K562 (cell line): Measurements from ENCODE around the gene LEMD3. TPM values are rescaled to one million over a fixed set of nuclear protein-coding genes. Genes with fewer than 3 reads are reported as not detected.

Experiments
- ARID1B ChIP-seq: fragments of 450-650 bp; IDR thresholded peaks from 2 replicates; pipeline ENCODE4 v1.6.1; 2016; ENCODE audit warnings: antibody characterized with exemption, mild to moderate bottlenecking, inconsistent platforms
- ERF ChIP-seq: fragments of 450-650 bp; formaldehyde crosslinking; IDR thresholded peaks from 2 replicates; pipeline ENCODE4 v1.4.0; 2020; ENCODE audit warnings: mild to moderate bottlenecking, mixed read lengths
- FOXA1 ChIP-seq: fragments of 450-650 bp; IDR thresholded peaks from 2 replicates; pipeline ENCODE4 v1.6.1; 2016; ENCODE audit warnings: mild to moderate bottlenecking, borderline replicate concordance
- FOXM1 ChIP-seq, 2 experiments: fragments of 450-650 bp in 1 of 2; sonication (generic) in 1 of 2; formaldehyde crosslinking in 1 of 2; IDR thresholded peaks; 2 replicates each; pipeline versions ENCODE4 v1.6.1 to v1.9.0; 2017 to 2022; ENCODE audit warnings: low read depth in 2 of 2, mild to moderate bottlenecking in 2 of 2, missing genetic modification reagents in 1 of 2, moderate library complexity in 1 of 2
- GATAD2A ChIP-seq: fragments of 450-650 bp; IDR thresholded peaks from 2 replicates; pipeline ENCODE4 v1.6.1; 2017
- KLF16 ChIP-seq: IDR thresholded peaks from 2 replicates; pipeline ENCODE4 v1.6.1; 2016; ENCODE audit warnings: antibody characterized with exemption
- L3MBTL2 ChIP-seq: fragments of 450-650 bp; IDR thresholded peaks from 2 replicates; pipeline ENCODE4 v1.6.1; 2016; ENCODE audit warnings: mild to moderate bottlenecking, moderate library complexity
- MYBL2 ChIP-seq, 2 experiments: fragments of 450-650 bp in 1 of 2; sonication (generic) in 1 of 2; formaldehyde crosslinking in 1 of 2; IDR thresholded peaks; 2 replicates each; pipeline versions ENCODE4 v1.6.1 to v1.8.1; 2017 to 2022; ENCODE audit warnings: borderline replicate concordance in 1 of 2, inconsistent platforms in 1 of 2, low read depth in 1 of 2, mild to moderate bottlenecking in 1 of 2, missing genetic modification reagents in 1 of 2, moderate library complexity in 1 of 2
- NR4A1 ChIP-seq, 2 experiments: fragments of 250-450 bp in 1 of 2; fragments of 450-650 bp in 1 of 2; sonication (Bioruptor Pico) in 1 of 2; IDR thresholded peaks; 2 replicates each; pipeline versions ENCODE4 v1.4.0 to v1.6.1; 2016 to 2020; ENCODE audit warnings: mild to moderate bottlenecking in 2 of 2, missing compliant biosample characterization in 1 of 2, missing genetic modification characterization in 1 of 2, moderate library complexity in 1 of 2
- SIN3A ChIP-seq, 2 experiments: fragments of 150-350 bp in 1 of 2; IDR thresholded peaks; 2 replicates each; pipeline ENCODE4 v1.6.1; 2011 to 2016; ENCODE audit warnings: borderline replicate concordance in 2 of 2, low read depth in 2 of 2, low read length in 2 of 2, mild to moderate bottlenecking in 2 of 2, moderate library complexity in 2 of 2; ENCODE audit not compliant: control insufficient read depth in 1 of 2
- TAL1 ChIP-seq: fragments of 450-650 bp; IDR thresholded peaks from 2 replicates; pipeline ENCODE4 v1.6.1; 2016; ENCODE audit warnings: mild to moderate bottlenecking
- THRAP3 ChIP-seq: fragments of 450-650 bp; IDR thresholded peaks from 2 replicates; pipeline ENCODE4 v1.6.1; 2016; ENCODE audit warnings: mild to moderate bottlenecking, inconsistent platforms, borderline replicate concordance
- ZBTB8A ChIP-seq: fragments of 450-650 bp; IDR thresholded peaks from 2 replicates; pipeline ENCODE4 v1.6.1; 2018; ENCODE audit warnings: mild to moderate bottlenecking, moderate library complexity; ENCODE audit not compliant: partially characterized antibody
- ZNF23 ChIP-seq: fragments of 250-450 bp; sonication (Bioruptor Pico); IDR thresholded peaks from 2 replicates; pipeline ENCODE4 v1.4.0; 2020; ENCODE audit warnings: mild to moderate bottlenecking
- ZNF354B ChIP-seq: fragments of 250-450 bp; sonication (Bioruptor Pico); IDR thresholded peaks from 2 replicates; pipeline ENCODE4 v1.4.0; 2020
- ZNF696 ChIP-seq: fragments of 250-450 bp; sonication (Bioruptor Pico); conservative IDR thresholded peaks from 2 replicates; pipeline ENCODE4 v1.4.0; 2020; ENCODE audit warnings: mild to moderate bottlenecking, moderate library complexity
- polyA plus RNA-seq, 8 experiments: library from polyadenylated mRNA; depleted of rRNA in 4 of 8; stranded (reverse) in 5 of 8; unstranded in 3 of 8; fragments of >200 nt; fragmentation: Nextera tagmentation in 2 of 8; fragmentation: Illumina TruSeq in 1 of 8; extraction: Ambion mirVana in 2 of 8; extraction: Trizol in 1 of 8; gene quantifications; 2 replicates each; pipeline versions ENCODE4 v1.2.1 to v1.2.3, GENCODE V29; 2011 to 2014; ENCODE audit warnings: inconsistent platforms in 1 of 8, missing spikeins in 1 of 8
- total RNA-seq, 7 experiments: library from RNA; depleted of rRNA in 6 of 7; stranded (reverse); fragments of >200 nt in 6 of 7; fragmentation: Illumina TruSeq in 2 of 7; extraction: Trizol in 2 of 7; gene quantifications; 2 replicates each; pipeline versions ENCODE4 v1.2.1 to v1.2.3, GENCODE V29; 2011 to 2021; ENCODE audit warnings: low replicate concordance in 1 of 7
- TF ChIP-seq, protein P1 (sequence below): fragments of 250-450 bp; sonication (Bioruptor Pico); IDR thresholded peaks from 2 replicates; pipeline ENCODE4 v1.4.0; 2020; ENCODE audit warnings: mild to moderate bottlenecking, moderate library complexity
- TF ChIP-seq, protein P2 (sequence below): fragments of 250-450 bp; sonication (Bioruptor Pico); IDR thresholded peaks from 2 replicates; pipeline ENCODE4 v1.4.0; 2020; ENCODE audit warnings: mild to moderate bottlenecking
- TF ChIP-seq, protein P3 (sequence below), 3 experiments: fragments of 200-800 bp in 1 of 3; fragments of 250-450 bp in 1 of 3; fragments of 450-650 bp in 1 of 3; sonication (Bioruptor Pico) in 1 of 3; sonication (Bioruptor generic) in 1 of 3; formaldehyde crosslinking in 1 of 3; IDR thresholded peaks; 2 replicates each; pipeline versions ENCODE4 v1.6.1 to v1.8.0; 2016 to 2022; ENCODE audit warnings: mild to moderate bottlenecking in 2 of 3, missing genetic modification characterization in 2 of 3, missing compliant biosample characterization in 1 of 3, moderate library complexity in 1 of 3

LEMD3 gene
- total and polyA plus RNA-seq, 9 of the 15 experiments (the other 6 are each of a cell fraction or from before 2014, with no cell fraction given) = 6.8 to 37.4 (median 17.2) TPM

DNA sequence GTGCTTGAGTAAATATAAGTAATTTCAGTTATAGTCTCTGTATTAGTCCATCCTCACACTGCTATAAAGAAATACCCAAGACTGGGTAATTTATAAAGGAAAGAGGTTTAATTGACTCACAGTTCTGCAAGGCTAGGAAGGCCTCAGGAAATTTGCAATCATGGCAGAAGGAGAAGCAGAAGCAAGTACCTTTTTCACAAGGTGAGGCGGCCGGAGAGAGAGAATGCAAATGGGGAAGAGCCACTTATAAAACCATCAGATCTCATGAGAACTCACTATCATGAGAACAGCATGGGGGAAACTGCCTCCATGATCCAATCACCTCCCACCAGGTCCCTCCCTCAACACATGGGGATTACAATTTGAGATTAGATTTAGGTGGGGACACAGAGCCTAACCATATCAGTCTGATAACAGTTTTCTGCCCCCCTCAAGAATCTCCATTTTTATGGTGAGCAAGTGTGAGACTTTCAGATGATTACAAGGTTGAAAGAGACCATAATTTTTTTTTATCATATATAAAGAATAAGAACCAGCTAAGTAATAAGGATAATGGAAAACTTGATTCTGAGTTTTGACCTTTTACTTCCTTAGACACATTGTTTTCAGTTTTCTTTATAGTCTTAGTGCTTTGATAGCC lies 35.6 kb downstream of the LEMD3 start (continued):
- TF ChIP-seq MYBL2 (IDR thresholded peaks at IDR 0.05; ENCODE audit: low read depth) = no peak
- no peak for TF ChIP-seq MYBL2 (CRISPR knock-in tag; IDR thresholded peaks at IDR 0.05; ENCODE audit: borderline replicate concordance)
- TF ChIP-seq FOXM1 (IDR thresholded peaks at IDR 0.05; ENCODE audit: low read depth) = no peak
- TF ChIP-seq FOXM1 (CRISPR knock-in tag; IDR thresholded peaks at IDR 0.05; ENCODE audit: low read depth) = no peak
- TF ChIP-seq KLF16 = no peak
- TF ChIP-seq, protein P1, sequence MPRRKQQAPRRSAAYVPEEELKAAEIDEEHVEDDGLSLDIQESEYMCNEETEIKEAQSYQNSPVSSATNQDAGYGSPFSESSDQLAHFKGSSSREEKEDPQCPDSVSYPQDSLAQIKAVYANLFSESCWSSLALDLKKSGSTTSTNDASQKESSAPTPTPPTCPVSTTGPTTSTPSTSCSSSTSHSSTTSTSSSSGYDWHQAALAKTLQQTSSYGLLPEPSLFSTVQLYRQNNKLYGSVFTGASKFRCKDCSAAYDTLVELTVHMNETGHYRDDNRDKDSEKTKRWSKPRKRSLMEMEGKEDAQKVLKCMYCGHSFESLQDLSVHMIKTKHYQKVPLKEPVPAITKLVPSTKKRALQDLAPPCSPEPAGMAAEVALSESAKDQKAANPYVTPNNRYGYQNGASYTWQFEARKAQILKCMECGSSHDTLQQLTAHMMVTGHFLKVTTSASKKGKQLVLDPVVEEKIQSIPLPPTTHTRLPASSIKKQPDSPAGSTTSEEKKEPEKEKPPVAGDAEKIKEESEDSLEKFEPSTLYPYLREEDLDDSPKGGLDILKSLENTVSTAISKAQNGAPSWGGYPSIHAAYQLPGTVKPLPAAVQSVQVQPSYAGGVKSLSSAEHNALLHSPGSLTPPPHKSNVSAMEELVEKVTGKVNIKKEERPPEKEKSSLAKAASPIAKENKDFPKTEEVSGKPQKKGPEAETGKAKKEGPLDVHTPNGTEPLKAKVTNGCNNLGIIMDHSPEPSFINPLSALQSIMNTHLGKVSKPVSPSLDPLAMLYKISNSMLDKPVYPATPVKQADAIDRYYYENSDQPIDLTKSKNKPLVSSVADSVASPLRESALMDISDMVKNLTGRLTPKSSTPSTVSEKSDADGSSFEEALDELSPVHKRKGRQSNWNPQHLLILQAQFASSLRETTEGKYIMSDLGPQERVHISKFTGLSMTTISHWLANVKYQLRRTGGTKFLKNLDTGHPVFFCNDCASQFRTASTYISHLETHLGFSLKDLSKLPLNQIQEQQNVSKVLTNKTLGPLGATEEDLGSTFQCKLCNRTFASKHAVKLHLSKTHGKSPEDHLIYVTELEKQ = no peak
- no peak for TF ChIP-seq GATAD2A
- TF ChIP-seq NR4A1 (CRISPR knock-in tag; IDR thresholded peaks at IDR 0.05) = no peak
- no peak for TF ChIP-seq NR4A1 (tag; IDR thresholded peaks at IDR 0.05)
- peak; percentile 55; the same call in 1 of the 2 replicates for TF ChIP-seq ARID1B
- TF ChIP-seq ZNF354B (CRISPR knock-in tag) = no peak
- TF ChIP-seq ZNF23 (CRISPR knock-in tag) = no peak
- peak; percentile 60; the same call in 1 of the 2 replicates for TF ChIP-seq TAL1
- no peak for TF ChIP-seq L3MBTL2
- TF ChIP-seq, protein P2, sequence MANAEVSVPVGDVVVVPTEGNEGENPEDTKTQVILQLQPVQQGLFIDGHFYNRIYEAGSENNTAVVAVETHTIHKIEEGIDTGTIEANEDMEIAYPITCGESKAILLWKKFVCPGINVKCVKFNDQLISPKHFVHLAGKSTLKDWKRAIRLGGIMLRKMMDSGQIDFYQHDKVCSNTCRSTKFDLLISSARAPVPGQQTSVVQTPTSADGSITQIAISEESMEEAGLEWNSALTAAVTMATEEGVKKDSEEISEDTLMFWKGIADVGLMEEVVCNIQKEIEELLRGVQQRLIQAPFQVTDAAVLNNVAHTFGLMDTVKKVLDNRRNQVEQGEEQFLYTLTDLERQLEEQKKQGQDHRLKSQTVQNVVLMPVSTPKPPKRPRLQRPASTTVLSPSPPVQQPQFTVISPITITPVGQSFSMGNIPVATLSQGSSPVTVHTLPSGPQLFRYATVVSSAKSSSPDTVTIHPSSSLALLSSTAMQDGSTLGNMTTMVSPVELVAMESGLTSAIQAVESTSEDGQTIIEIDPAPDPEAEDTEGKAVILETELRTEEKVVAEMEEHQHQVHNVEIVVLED = no peak
- no peak for TF ChIP-seq ERF (CRISPR knock-in tag)
- TF ChIP-seq FOXA1 = no peak
- TF ChIP-seq, protein P3, sequence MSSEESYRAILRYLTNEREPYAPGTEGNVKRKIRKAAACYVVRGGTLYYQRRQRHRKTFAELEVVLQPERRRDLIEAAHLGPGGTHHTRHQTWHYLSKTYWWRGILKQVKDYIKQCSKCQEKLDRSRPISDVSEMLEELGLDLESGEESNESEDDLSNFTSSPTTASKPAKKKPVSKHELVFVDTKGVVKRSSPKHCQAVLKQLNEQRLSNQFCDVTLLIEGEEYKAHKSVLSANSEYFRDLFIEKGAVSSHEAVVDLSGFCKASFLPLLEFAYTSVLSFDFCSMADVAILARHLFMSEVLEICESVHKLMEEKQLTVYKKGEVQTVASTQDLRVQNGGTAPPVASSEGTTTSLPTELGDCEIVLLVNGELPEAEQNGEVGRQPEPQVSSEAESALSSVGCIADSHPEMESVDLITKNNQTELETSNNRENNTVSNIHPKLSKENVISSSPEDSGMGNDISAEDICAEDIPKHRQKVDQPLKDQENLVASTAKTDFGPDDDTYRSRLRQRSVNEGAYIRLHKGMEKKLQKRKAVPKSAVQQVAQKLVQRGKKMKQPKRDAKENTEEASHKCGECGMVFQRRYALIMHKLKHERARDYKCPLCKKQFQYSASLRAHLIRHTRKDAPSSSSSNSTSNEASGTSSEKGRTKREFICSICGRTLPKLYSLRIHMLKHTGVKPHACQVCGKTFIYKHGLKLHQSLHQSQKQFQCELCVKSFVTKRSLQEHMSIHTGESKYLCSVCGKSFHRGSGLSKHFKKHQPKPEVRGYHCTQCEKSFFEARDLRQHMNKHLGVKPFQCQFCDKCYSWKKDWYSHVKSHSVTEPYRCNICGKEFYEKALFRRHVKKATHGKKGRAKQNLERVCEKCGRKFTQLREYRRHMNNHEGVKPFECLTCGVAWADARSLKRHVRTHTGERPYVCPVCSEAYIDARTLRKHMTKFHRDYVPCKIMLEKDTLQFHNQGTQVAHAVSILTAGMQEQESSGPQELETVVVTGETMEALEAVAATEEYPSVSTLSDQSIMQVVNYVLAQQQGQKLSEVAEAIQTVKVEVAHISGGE (CRISPR knock-in tag; IDR thresholded peaks at IDR 0.05) = no peak
- no peak for TF ChIP-seq THRAP3
- no peak for TF ChIP-seq ZBTB8A
- TF ChIP-seq SIN3A (IDR thresholded peaks at IDR 0.05; ENCODE audit: borderline replicate concordance in 2 of 2, control insufficient read depth in 1 of 2, low read depth in 2 of 2, low read length in 2 of 2) = no peak
- no peak for TF ChIP-seq ZNF696 (CRISPR knock-in tag)
